Body of pancreas (tissue), 4 donors: ENCODE results near the gene LRCH4. TPM values are rescaled to one million over a fixed set of nuclear protein-coding genes. Genes with fewer than 3 reads are reported as not detected.

Experiments used
- ATAC-seq: fragments of 150-250 bp; one replicate; pipeline ENCODE4 v1.9.1; 2016
- DNase-seq, 4 donors: peaks; one replicate each; pipeline ENCODE4 v3.0.0-alpha.2; 2019
- H3K27ac ChIP-seq, 4 donors: fragments of 200-600 bp; sonication (generic); 1 replicate in 3 of 4; 2 replicates in 1 of 4; pipeline versions ENCODE4 v1.5.1 to v1.6.1; 2016 to 2019; ENCODE audit warnings: mild to moderate bottlenecking in 1 of 4, mixed read lengths in 1 of 4, moderate library complexity in 1 of 4
- H3K27me3 ChIP-seq, 2 donors: fragments of 200-600 bp; sonication (generic); one replicate each; pipeline ENCODE4 v1.6.0; 2016; ENCODE audit warnings: mild to moderate bottlenecking in 1 of 2
- H3K36me3 ChIP-seq, 2 donors: fragments of 200-600 bp; sonication (generic); replicated peaks in 1 of 2; 2 replicates each; pipeline ENCODE4 v1.5.1; 2016; ENCODE audit warnings: low read depth in 2 of 2; ENCODE audit not compliant: insufficient read depth in 1 of 2
- H3K4me1 ChIP-seq: fragments of 200-600 bp; sonication (generic); one replicate; pipeline ENCODE4 v1.6.0; 2016
- H3K4me3 ChIP-seq, 2 donors: fragments of 200-600 bp; sonication (generic); 1 replicate in 1 of 2; 2 replicates in 1 of 2; pipeline ENCODE4 v1.5.1; 2016 to 2019
- H3K9me3 ChIP-seq, 3 donors: fragments of 200-600 bp; sonication (generic); 1 replicate in 2 of 3; 2 replicates in 1 of 3; pipeline ENCODE4 v1.5.1; 2016
- POLR2A ChIP-seq, 3 donors: fragments of 450-650 bp; IDR thresholded peaks; one replicate each; pipeline ENCODE4 v1.6.1; 2016; ENCODE audit warnings: antibody characterized with exemption in 3 of 3, mild to moderate bottlenecking in 2 of 3
- WGBS, 2 donors: methylation state at CpG; one replicate each; pipeline ENCODE4 v1.1.5; 2017; 5-methylcytosine and 5-hydroxymethylcytosine counted together
- intact Hi-C: fragments of 100-400 bp; cut with DNase I; formaldehyde crosslinking; loops from one replicate; pipeline ENCODE4 v1.15.1; 2023
- total RNA-seq, 2 donors: library from RNA; depleted of rRNA; stranded (reverse); fragments of >200 nt; gene quantifications; one replicate each; pipeline ENCODE4 v1.1.0, GENCODE V29; 2016
- TF ChIP-seq, protein P1 (sequence below), 7 experiments: fragments of 450-650 bp in 4 of 7; fragments of 200-600 bp in 3 of 7; sonication (generic) in 3 of 7; IDR thresholded peaks; one replicate each; pipeline ENCODE4 v1.5.1; 2016 to 2019; ENCODE audit warnings: antibody characterized with exemption in 7 of 7

Gene LRCH4, protein sequence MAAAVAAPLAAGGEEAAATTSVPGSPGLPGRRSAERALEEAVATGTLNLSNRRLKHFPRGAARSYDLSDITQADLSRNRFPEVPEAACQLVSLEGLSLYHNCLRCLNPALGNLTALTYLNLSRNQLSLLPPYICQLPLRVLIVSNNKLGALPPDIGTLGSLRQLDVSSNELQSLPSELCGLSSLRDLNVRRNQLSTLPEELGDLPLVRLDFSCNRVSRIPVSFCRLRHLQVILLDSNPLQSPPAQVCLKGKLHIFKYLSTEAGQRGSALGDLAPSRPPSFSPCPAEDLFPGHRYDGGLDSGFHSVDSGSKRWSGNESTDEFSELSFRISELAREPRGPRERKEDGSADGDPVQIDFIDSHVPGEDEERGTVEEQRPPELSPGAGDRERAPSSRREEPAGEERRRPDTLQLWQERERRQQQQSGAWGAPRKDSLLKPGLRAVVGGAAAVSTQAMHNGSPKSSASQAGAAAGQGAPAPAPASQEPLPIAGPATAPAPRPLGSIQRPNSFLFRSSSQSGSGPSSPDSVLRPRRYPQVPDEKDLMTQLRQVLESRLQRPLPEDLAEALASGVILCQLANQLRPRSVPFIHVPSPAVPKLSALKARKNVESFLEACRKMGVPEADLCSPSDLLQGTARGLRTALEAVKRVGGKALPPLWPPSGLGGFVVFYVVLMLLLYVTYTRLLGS
- 100 to 1,000 TPM in 1 of 2 donors, 10 to 100 TPM in 1; 25.4 to 121 TPM for total RNA-seq

DNA sequence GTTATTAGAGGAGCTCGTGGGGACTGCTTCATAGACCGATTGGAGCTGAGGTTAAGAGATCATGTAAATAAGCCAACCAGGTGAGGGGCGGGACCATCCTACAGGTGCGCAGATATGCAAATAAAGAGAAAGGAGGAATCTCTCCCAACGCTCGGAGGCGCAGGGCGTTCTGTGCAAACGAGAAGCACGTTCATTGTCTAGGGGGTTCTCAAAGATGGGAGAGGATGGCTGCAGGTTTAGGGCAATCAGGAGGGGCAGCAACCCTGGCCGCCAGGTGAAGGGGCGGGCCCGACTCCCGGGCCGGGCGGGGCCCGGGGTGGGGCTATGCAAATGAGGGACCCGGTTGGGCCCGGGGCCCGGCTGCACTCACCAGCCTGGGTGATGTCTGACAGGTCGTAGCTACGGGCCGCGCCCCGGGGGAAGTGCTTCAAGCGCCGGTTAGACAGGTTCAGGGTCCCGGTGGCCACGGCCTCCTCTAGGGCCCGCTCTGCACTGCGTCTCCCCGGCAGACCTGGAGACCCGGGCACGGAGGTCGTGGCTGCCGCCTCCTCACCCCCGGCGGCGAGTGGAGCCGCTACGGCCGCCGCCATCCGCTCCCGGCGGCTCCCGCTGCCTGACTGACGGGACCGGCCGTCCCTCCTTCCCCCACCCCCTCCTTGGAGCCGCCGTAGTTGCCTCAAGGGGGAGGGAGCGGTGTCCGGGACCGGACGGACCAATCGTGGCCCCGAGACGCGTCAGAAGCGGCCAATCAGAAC, at the start of gene LRCH4:
Gene LRCH4 (minus strand): TSS at position 619 of the 755 bp plus-strand sequence. CDS start 29 bp downstream, at position 590.
- Histone ChIP-seq H3K27ac (peak within 1 kb of the TSS; percentile 98 to 100 (median 99)), H3K4me1 (peaks cover 48% of the 10 kb centered on the region), H3K36me3 (peaks cover 0 to 4% of the 10 kb centered on the region in 2 donors), H3K27me3 (no peaks in the 10 kb centered on the region), H3K9me3 (no peaks in the 10 kb centered on the region), H3K4me3 (peak within 1 kb of the TSS; percentile 38 to 84)
- DNase-seq (peak; percentile 70 to 86 (median 78)), ATAC-seq (peak; percentile 28)
- whole genome bisulfite sequencing, 2 donors: 0 to 1% methylated on average over 9 to 50 of the region's 61 CpGs
- intact Hi-C loops: no loop called here
- TF ChIP-seq, protein P1, sequence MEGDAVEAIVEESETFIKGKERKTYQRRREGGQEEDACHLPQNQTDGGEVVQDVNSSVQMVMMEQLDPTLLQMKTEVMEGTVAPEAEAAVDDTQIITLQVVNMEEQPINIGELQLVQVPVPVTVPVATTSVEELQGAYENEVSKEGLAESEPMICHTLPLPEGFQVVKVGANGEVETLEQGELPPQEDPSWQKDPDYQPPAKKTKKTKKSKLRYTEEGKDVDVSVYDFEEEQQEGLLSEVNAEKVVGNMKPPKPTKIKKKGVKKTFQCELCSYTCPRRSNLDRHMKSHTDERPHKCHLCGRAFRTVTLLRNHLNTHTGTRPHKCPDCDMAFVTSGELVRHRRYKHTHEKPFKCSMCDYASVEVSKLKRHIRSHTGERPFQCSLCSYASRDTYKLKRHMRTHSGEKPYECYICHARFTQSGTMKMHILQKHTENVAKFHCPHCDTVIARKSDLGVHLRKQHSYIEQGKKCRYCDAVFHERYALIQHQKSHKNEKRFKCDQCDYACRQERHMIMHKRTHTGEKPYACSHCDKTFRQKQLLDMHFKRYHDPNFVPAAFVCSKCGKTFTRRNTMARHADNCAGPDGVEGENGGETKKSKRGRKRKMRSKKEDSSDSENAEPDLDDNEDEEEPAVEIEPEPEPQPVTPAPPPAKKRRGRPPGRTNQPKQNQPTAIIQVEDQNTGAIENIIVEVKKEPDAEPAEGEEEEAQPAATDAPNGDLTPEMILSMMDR (IDR thresholded peaks at IDR 0.05): peak in 3 of 7 experiments; percentile 2 to 14 (median 12)
- TF ChIP-seq POLR2A (IDR thresholded peaks at IDR 0.05): peak; percentile 98 to 99 (median 98)

DNA sequence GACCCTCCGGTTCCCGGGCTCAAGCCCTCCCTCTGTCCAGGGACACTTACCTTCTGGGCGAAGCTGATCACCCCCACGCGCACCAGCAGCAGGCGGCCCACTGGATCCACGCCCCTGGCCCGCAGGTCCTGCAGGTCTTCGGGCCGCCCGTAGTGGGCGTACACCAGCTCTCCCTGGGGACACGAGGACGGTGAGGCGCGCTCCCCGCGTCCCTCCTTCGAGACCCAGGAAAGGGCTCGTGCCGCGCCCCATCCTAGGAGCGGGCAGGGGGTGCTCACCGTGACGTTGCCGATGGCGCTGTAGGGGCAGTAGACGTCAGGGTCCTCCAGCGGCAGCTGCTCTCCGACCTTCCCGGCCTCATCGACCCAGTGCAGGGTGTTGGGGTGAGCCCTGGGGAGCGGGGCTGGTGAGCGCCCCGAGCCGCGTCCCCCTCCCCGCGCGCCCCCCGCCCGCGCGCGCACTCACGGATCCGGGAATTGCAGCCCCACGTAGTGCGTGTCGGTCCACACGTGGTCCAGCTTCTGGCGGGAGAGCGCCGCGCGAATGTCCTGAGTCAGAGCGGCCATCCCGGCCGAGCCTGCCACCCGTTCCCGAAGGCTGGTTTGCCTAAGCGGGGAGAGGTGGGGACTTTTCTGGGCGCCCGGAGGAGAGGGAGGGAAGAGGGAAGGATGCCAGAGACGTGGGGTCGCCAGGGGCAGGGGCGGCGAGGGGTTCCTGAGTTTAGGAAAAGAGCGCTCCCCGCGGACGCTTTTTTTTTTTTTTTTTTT, 47.2 kb upstream of the LRCH4 start:
- 18 to 25% methylated on average over 6 to 66 of the region's 72 CpGs for WGBS, 2 donors
- TF ChIP-seq POLR2A (IDR thresholded peaks at IDR 0.05): no peak
- TF ChIP-seq, protein P1 (IDR thresholded peaks at IDR 0.05): peak in 4 of 7 experiments; percentile 27 to 45 (median 36)
- Histone ChIP-seq H3K4me1 (peaks cover 7% of the 10 kb centered on the region), H3K9me3 (no peaks in the 10 kb centered on the region), H3K27me3 (no peaks in the 10 kb centered on the region), H3K36me3 (no peaks in the 10 kb centered on the region), H3K27ac (no peak overlapping the region), H3K4me3 (no peak overlapping the region)
- DNase-seq (peak in 3 of 4 donors; percentile 38 to 61 (median 52)), ATAC-seq (peak; percentile 64)
- intact Hi-C loops: no loop called here

DNA sequence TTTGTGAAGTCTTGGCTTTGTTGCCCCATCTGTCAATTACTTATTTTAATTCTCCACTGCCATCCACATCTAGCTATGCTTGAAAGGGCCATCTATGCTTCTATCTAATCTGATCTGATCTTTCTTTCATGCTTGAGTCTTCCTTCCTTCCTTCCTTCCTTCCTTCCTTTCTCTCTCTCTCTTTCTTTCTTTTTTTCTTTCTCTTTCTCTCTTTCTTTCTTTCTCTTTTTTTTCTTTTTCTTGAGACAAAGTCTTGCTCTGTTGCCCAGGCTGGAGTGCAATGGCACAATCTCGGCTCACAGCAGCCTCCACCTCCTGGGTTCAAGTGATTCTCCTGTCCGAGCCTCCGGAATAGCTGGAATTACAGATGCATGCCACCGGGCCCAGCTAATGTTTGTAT, 44.1 kb upstream of the LRCH4 start:
- peaks cover 10% of the 10 kb centered on the region for H3K4me1 ChIP-seq
- H3K9me3 ChIP-seq: no peaks in the 10 kb centered on the region
- ATAC-seq (no peak), DNase-seq (no peak)
- H3K27me3 ChIP-seq: no peaks in the 10 kb centered on the region
- no peak overlapping the region for H3K4me3 ChIP-seq
- no peak overlapping the region for H3K27ac ChIP-seq
- intact Hi-C loops: no loop called here
- TF ChIP-seq, protein P1 (IDR thresholded peaks at IDR 0.05): no peak
- no peak for TF ChIP-seq POLR2A (IDR thresholded peaks at IDR 0.05)
- H3K36me3 ChIP-seq: no peaks in the 10 kb centered on the region
- 89 to 91% methylated on average over 4 of the region's 4 CpGs for WGBS, 2 donors

DNA sequence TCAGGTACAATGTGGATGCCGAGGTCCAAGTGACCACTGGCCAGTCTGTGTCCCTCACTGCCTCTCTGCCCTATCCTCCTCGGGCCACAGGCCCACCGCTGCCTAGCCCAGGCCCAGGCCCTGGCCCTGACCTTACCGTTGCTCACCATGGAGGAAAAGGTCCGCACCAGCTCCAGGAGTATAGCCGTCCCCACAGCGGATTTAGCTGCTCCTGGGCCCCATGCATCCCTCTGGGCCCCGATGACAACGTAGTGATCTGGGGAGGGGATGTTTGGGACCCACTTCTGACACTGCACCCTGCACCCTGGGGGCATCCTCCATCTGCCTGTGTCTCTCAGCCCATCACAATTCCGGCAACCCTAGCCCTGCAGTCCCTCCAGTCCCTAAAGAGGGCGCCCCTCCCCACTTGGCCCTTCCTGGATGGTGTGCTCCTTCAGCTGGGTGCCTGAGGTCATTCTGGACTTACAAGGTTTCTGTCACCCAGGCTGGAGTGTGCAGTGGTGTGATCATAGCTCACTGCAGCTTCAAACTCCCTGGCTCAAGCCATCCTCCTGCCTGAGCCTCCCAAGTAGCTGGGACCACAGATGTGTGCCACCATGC, 43.3 kb upstream of the LRCH4 start:
- DNase-seq (peak in 2 of 4 donors; percentile 35 to 42), ATAC-seq (no peak)
- intact Hi-C loops: no loop called here
- WGBS, 2 donors: 79 to 92% methylated on average over 5 to 6 of the region's 11 CpGs
- no peak overlapping the region for H3K27ac ChIP-seq
- no peak overlapping the region for H3K4me3 ChIP-seq
- no peaks in the 10 kb centered on the region for H3K9me3 ChIP-seq
- TF ChIP-seq, protein P1 (IDR thresholded peaks at IDR 0.05): peak in 4 of 7 experiments; percentile 6 to 23 (median 19)
- TF ChIP-seq POLR2A (IDR thresholded peaks at IDR 0.05): no peak
- H3K36me3 ChIP-seq: no peaks in the 10 kb centered on the region
- H3K4me1 ChIP-seq: peaks cover 10% of the 10 kb centered on the region
- H3K27me3 ChIP-seq: no peaks in the 10 kb centered on the region
